Raji (cell line): ENCODE measurements around the gene CHL1.

Source experiments
- POLR2A ChIP-seq: IDR thresholded peaks from 2 replicates; pipeline ENCODE4 v1.6.1; 2011; ENCODE audit warnings: low read depth, low read length, control low read depth; ENCODE audit not compliant: insufficient read depth

CHL1 gene

DNA sequence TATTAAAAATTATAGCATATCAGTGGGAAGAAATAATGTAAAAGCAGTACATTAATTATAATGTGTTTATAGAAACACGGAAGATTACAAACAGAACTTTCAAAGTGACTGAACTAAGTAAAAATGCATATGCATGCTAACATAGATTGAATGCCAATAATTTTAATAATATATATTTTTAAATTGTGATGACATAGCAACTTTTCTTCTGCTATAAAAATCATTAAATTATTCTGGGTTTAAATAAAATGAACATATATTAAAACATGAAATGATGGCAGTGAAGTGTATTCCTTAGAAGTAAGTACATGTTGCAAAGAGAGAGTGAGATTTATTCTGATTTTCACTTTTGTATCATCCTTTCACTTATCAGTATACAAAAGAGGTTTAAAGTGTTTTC, 128.9 kb downstream of the CHL1 start:
- no peak for TF ChIP-seq POLR2A

DNA sequence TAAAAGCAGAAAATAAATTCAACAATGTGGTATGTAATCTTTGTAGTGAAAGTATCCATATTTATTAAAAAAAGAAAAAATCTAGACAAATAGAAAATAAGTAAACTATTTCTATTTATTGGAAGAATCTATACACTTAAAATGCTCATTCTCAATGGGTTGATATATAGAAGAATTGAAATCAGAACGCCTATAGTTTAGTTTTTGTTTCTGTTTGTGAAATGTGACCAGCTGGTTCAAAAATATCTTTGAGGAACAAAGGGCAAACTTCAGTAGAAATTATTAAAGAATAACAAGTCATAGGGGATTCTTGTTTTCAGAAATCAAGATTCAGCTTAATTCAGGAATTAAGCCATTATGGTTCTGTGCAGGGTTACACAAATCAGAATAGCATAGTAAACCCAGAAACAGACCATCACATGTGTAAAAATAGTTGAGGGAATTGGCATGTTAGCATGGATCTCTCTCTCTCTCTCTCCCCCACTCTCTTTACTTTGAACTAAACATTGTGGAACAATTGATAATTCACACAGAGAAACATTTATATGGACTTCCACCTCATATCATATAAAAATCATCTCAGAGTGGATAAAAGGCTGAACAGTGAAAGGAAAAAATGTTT, 134.0 kb downstream of the CHL1 start:
- TF ChIP-seq POLR2A = no peak

DNA sequence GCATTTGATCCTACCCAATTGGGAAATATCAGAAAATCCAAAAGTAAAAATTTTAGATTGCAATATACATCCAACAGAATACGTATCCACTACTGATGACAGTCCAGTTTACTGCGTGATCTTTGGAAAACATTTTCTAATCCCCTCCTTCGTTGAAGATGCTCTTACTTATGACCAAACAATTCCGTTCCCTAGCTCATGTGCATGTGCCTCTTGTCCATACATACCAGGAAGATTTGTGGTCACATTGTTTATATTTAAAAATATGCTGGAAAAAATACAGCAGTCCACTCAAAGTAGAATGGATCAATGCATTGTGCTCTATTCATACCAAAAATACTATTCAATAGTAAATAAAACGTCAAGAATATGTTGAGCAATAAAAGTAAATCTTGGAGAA, 135.3 kb downstream of the CHL1 start:
- TF ChIP-seq POLR2A = no peak

DNA sequence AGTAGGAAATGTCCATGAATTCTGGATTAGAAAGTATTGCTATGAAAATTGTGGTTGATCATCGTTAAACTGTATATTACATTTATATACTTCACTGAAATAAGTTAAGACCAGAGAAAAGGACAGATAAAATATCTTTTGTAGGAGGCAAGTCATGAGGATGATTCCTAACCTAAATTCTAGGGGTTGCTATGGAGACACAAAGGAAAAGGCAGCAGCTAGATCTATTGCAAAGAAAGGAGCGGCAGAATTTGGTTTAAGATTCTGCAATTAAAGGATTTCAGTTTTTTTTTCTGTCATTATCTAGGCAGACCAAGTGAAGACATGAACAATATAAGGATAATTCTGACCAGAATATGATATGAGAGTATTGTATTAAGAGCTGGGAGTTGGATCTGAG, 136.1 kb downstream of the CHL1 start:
- no peak for TF ChIP-seq POLR2A

DNA sequence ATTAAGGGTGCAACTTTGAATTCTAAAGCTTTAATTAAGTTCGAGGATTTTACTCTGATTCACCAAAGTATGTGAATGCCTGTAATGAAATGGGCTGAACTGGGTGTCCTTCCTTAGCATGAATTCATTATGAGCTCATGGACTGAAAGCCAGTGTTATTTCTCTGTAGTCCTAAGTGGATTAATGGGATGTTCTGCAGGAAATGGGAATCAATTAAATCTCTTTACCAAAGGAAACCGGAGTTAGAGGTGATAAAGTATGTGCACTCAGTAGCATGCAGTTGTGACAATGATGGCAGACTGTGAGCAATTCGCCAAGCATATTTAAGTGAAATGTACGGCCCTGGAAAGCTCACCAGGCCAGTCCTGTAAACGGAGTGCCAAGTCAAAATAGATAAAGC, 138.7 kb downstream of the CHL1 start:
- no peak for TF ChIP-seq POLR2A

DNA sequence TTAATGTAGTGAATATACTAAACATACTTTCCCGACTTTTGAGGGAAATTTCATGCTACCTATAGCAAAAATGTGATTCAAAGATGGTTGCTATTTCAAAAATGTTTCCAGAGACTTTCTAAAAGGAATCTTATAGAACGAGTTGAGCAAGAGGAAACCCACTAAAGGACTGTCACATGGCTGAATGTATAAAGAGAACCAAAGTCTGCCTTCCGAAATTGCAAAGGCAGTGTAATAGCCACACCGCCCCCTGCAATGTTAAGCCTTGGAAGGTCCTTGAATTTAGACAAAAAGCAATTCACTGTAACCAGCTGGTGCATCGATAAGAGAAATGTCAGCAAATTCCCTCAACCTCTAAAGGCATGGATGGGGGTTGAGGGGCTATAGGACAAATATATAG, 142.8 kb downstream of the CHL1 start:
- no peak for TF ChIP-seq POLR2A

DNA sequence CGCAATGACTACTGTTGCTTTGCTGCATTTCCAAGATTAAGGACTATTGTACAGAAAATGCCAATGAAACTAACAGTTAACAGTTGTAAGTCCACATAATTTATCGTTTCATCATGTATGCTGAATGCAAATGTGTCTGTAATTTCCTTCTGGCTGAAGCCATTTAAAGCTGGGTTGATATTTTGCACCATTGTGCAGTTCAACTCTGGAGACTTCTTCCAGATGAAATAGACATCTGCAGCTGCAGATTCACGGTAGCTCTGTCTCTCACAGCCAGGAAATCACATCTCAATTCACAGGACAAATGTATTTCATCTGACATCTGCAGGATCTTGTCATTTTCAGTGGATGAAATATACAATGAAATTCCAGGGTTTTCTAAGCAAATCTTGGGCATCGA, 145.4 kb downstream of the CHL1 start:
- no peak for TF ChIP-seq POLR2A

DNA sequence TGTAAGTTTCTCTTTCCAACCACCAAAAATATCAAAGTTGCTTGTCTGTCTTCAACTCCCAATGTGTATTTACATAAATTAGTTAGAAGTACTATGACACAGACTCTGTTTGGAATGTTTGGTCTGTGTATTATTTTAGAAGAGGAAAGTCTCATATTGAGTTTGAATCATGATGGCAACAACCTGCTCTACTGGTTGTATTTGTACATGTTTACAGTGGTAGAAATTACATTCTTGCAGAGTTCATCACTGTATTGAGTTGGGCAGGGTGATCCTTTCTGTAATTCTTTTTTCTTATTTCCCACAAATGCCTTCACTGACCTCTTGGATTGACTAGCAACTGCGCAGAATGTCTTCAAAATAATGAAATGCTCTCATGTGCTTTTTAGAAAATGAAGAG, 149.6 kb downstream of the CHL1 start:
- no peak for TF ChIP-seq POLR2A

DNA sequence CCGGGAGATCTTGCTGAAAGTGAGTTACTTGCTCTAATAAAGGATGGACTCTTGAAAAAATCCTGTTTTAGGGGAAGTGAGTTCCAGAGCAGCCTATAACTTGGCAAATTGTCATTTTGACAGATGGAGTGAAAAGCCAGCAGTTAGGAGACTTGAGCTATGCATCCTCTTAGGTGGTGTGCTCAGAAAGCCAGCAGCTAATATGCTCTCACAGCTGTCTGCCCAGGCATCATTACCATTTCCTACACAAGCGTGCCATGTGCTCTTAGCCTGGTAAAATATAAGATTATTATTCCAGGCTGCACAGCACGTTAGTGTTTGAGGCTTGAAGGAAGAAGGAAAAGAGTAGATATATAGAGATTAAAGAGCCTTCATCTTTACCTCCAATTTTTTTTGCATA, 151.0 kb downstream of the CHL1 start:
- no peak for TF ChIP-seq POLR2A

DNA sequence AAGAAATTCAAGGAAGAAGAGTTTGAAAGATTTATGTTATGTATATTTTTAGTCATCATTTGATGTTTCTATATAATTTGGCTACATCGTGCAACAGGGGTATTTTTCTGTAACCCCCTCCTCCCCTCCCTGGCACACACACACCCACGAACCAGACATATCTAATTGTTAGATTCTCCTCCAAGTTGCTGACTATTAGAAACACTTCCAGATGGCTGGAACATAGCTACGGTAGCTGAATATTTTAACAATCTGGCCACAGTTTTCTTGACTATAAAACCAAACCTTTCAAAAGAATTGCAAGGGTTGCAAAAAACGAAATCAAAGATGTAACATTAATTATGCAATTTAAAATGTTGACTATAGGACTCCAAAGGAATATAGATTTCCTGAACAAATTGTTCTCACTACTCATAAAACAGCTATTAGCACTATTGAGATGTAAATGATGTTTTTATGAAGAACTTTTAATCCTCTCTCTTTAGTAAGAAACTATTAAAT, 154.4 kb downstream of the CHL1 start:
- TF ChIP-seq POLR2A = no peak

DNA sequence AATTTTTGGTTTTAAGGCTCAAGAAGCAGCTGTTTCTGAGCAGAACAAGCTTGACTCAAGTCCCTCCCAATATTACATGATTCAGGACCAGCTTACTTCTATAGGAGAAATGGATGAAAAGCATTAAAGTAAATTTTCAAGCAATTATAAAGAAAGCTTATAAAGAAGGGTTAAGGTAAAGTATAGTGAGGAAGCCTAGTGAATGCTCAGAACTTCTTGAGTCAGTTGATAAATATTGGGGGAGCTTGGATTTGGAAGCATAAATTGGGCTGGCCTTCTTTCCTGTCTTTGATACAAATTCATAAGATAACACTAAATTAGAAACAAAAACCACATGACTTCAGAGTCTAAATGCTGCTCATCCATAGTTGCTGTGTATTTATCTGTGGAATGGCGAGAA, 156.0 kb downstream of the CHL1 start:
- TF ChIP-seq POLR2A = no peak

DNA sequence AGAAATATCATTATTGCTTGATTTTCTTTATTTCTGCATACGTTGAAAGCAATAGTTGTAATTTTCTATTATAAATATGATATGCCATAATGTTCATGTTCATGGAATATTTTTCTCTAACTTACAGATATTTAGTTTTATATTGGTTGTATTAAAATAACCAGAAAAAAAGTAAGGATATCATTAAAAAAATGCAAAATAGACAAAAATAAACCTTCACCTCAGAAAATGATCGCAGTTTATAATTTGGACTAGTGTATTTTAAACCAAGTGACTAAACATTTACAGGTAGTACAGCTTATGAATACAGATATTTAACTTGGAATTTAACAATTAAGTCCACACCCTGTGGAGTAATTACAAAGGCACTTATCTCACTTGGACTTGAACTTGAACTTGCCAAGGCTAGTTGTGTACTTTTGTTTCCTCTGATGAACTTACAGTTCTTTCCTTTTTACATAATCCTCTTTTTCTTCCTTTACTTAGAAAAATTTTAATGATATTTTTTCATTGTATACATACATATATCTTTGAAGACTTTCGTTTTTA, 156.7 kb downstream of the CHL1 start:
- TF ChIP-seq POLR2A = no peak

DNA sequence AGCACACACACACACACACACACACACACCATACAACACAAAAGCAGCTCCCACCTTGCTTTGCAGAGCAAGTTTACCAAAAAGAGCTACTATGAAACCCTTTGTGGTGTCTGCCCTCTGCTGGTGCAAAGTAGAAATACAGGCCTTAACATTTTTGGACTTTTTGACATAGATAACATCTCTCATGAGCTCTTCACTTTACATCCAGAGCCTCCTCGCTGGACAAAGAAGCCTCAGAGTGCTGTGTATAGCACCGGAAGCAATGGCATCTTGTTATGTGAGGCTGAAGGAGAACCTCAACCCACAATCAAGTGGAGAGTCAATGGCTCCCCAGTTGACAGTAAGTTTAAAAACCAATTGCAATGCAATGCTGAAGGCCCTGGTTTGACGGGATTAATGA, 157.9 kb downstream of the CHL1 start:
- TF ChIP-seq POLR2A = no peak

DNA sequence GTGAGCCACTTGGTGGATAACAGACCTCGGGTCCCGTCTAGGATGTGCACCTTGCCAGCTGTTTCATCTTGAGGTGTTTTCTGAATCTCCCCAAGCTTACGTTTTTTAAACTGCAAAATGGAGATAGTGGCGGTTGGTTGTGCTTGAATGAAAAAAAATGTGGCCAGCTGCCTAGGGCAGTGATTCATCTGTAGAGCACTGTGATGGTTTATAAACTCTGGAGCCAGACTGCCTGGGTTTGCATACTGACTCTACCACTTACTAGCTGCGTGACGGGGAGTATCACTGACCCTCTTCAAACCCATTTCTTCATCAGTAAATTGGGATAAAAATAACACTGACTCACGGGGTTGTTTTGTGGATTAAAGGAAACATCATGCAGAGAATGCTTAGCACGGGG, 159.1 kb downstream of the CHL1 start:
- TF ChIP-seq POLR2A = no peak

DNA sequence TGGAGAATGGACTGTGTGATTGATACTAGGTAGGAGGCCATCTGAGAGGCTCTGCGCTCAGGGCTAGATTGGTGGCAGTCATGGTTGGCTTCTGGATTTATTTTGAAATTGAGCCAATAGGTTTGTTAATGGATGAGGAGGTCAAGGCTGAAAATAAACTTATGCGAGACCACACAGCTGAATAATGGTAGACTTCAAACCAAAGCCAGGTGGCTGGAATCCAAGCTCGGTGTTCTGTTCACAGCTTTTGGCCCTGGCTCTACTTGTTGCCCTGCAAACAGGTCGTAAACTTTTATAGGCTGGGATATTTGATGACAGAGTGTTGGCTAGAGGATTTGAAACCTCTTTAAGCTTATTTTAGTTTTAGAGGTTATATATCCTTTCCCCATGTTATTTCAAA, 160.4 kb downstream of the CHL1 start:
- no peak for TF ChIP-seq POLR2A

DNA sequence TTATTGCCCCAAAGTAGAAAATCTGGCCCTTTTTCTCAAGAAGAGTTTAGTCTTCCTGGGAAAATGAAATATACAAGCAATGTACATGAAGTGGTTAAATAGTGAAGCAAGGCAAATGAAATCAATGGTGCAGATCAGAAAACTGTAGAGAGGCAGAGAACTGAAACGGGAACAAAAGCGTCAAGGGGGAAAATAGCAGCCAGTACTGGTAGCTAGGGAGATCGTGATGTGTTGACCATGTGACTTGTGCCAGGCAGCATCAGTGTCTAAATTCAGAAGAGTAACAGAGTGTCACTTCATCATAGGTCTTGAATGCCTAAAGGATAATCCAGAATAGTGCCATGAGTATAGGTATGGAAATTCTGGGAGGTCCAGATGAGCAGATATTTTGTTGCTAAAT, 163.1 kb downstream of the CHL1 start:
- no peak for TF ChIP-seq POLR2A
